ENCODE data around the gene ACACA.
"Not testable (repeated sequence)": the region's sequence is repeated elsewhere in the genome, so short reads cannot be mapped to it uniquely, and the experiment has no call there.

The ACACA gene

GRCh38 chr17:37392024-37392590 lies 14.5 kb downstream of the ACACA start:
- DNase-seq = no peak

- no peak for DNase-seq
Measured at GRCh38 chr17:37391146-37391545, 15.5 kb downstream of the ACACA start.

GRCh38 chr17:37389160-37389559 lies 17.5 kb downstream of the ACACA start:
- DNase-seq = no peak

GRCh38 chr17:37388266-37388665 lies 18.4 kb downstream of the ACACA start:
- DNase-seq = no peak

GRCh38 chr17:37386462-37386861 lies 20.2 kb downstream of the ACACA start:
- no peak for DNase-seq

DNA sequence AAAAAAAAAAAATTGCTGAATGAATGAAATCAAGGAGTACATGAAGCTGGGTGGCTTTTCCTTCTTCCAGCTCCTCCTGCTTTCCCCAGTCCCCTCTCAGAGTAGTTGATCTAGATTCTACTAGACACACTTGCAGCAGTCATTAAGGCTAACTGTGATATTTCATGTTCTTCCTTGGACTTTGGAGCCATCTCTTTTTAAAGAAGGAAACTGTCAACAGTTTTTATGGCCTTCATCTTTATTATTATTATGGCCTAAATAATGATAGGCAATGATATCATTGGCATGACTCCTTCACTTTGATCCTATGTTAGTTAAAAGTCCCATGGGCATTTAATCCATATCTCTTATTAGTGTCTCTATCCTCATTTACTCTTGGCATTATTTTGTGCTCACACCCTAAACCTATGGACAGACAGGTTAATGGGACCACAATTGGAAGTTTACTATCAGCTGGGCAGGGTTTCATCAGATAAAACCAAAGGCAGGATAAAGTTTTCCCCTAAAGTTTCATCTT lies 21.1 kb downstream of the ACACA start:
- no peak for DNase-seq

DNA sequence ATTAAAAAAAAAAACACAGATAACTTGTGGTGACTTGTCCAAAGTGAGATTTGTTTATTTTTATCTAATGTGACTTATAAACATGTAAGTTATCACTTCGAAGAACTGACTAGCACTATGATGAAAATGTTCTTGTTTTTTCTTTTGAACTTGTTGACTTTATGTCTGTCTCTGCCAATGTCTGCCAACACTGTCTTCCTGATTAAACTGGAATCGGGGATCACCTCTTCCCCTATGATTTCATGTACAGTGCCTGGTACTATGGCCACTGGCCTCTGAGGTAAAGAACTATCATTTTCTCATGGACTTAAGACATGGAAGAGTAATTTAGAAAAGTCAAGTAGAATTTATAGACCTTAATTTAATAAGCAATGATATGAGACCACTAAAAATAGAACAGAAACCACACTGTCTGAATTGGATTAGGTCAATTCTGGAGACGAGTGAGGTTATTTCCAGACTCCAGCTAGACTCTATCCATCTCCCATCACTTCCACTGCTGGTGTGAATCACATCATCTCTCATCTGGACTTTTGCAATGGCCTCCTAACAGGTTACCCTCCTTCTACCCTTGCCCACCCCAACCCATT lies 22.0 kb downstream of the ACACA start:
- no peak for DNase-seq

- no peak for DNase-seq
Measured at GRCh38 chr17:37382056-37382455, 24.6 kb downstream of the ACACA start.

DNA sequence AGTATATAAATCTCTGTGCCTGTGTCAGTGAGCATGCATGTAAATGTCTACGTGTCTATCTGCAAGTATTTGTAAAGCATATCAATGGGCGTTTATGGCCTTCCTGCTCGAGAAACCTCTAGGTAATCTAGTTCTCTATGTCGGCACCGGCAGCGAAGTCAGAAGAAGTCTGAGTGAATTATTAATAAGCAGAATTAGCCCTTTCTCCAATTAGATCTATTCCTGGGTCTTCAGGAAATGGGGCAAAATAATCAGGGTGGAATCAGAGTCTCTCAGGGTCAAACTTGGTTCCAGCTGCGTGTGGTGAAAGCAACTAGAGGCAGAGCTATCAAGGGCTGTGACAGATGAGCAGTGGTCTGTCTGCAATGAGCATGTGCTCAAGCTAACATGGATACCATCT lies 30.9 kb downstream of the ACACA start, which contains the start of gene C17orf78:
C17orf78 (plus strand) TSS at position 280 of the 400 bp plus-strand sequence; CDS start at position 388, 108 bp downstream.
- no peak for DNase-seq

GRCh38 chr17:37373530-37374159 lies 33.0 kb downstream of the ACACA start:
- DNase-seq = peak; percentile 47

DNA sequence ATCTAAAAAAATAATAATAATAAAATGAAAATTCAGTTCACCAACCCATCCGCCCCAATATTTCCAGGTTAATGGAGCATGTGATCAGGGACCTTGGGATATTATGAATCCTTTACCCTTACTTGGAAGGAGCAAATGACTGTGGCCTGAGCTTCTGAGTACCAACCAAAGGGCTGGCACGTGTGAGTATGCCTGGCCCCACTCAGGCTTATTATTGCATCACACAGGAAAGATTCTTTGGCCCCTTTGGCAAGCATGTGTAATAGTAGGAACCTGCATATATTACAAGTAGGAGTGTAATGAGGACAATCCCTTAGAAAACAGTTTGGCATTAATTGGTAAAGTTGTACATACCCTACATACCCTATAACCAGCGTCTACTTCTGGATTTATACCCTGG lies 38.1 kb downstream of the ACACA start:
- DNase-seq = no peak

GRCh38 chr17:37365589-37365988 lies 41.0 kb downstream of the ACACA start:
- no peak for DNase-seq

DNA sequence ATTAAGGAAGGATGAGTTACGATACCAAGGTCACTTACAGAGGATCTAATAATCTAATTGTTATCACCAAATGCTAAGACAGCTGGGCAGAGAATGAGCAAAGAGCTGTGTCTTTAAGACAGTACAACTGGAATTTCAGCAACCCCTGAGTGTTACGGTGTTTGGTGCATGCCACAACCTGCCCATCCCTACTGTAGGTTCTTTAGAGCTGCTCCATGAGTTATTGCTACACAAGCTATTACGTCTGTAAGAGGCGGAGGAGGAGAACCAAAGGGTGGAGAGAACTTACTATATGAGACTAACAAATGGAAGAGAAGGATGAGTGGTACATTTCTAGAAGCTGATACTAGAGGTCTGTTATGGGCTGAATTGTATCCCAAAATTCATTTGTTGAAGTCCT lies 45.1 kb downstream of the ACACA start:
- no peak for DNase-seq

DNA sequence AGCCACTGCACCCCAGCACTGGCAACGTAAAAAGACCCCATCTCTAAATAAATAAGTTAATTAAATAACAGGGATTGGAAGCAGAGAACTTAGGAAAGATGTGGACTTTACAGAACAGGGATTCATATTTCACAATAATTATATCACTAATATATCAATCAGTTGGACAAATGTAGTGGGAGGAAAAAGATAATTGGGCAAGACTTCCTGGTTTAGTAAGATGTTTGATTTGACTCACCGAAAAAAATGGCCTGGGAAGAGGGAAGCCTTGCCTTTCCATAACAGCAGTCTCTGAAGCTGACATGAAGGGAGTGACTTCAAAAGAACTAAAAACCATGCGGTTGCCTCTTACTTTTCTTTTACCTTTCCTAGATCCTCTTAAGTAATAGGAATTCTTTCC lies 46.0 kb downstream of the ACACA start:
- no peak for DNase-seq

DNA sequence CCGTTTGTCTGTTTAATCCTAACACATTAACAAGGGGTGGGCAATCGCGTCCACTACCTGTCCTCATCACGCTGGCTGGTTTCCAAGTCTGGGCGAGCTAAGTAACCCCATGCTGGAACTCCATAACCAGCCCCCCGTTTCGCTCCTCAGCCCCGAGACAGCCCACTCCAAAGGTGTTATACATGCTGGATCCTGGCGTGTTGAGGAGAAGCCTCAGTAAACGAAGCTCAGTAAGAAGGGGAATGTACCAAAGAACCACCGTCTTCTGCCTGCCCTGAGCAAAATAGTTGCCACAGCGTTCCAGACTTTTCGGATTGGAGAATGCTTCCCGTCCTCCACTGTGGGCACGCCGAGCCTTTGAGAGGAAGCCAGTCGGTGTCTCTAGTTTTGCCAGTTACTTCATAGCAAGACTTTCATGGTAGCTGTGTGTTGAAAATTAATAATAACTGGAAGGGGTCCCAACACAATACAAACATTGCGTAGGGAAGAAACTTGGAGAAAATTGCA lies 46.9 kb downstream of the ACACA start:
- no peak for DNase-seq

- peak; percentile 86 for DNase-seq
Measured at GRCh38 chr17:37358830-37359681, 47.6 kb downstream of the ACACA start.

DNA sequence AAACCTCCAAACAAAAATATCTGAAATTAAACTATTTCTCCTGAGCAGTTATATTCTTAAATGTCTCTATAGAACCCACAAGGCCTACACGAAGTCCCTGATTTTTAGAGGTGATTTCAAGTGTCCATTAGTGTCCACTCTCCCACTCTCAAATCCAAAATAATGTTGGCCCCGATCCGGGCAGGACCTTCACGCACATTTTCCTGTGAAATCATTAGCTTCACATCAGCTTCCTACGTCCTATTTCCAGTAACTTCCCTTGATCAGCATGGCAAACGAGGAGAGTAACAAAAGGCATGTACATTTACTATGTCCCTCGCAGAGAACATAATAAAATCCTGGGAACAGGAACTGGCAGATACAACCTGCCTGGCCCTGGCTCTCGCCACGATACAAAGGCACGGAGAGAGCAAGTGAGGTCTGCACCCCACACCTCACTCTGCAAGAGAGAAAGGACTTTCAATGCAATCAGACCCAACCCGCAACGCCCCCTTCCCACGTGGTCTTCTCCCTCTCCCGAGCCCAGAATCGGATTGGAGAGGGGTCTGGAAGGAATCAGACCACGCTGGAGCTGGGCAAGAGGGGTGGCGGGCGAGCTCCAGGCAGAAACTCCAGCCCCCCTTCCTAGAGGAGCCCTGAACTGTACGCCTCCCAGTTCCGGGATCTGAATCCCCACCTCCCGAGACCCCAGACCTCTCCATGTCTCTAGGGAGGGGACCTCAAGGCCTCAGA lies 48.4 kb downstream of the ACACA start:
- DNase-seq = peak; percentile 20

DNA sequence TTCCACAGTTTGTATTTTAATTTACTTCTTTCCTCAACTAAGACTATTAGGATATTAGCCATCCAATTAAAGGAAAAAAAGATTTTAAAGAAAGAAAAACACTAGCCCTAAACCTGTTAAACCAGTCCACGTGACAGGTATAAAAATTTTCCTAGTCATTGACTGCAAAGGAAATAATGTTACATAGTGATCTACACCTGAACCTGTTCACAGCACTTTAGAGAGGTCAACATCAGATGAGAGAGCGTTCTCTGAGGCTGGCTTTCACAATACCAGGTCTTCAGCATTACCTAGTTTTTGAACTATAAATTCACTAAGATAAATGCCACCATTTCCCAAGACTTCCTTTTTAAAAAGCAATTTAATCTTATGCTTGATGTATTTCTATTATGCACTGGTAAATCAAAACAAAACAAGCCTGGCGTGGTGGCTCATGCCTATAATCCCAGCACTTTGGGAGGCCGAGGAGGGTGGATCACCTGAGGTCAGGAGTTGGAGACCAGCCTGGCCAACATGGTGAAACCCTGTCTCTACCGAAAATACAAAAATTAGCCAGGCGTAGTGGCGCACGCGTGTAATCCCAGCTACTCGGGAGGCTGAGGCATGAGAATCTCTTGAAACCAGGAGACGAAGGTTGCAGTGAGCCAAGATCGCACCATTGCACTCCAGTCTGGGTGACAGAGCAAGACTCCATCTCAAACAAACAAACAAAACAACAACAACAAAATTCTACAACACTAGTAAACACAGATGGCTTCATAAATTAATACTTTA lies 49.7 kb downstream of the ACACA start:
- not testable (repeated sequence) for DNase-seq

DNA sequence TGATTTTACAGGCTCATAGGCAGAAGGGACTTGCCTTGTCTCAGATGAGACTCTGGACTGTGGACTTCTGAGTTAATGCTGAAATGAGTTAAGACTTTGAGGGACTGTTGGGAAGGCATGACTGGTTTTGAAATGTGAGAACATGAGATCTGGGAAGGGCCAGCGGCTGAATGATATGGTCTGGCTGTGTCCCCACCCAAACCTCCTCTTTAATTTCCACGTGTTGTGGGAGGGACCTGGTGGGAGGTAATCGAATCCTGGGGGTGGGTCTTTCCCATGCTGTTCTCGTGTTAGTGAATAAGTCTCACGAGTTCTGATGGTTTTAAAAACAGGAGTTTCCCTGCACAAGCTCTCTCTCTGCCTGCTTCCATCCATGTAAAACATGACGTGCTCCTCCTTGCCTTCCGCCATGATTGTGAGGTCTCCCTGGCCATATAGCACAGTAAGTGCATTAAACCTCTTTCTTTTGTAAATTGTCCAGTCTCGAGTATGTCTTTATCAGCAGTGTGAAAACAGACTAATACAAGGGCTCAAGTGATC lies 59.7 kb downstream of the ACACA start:
- not testable (repeated sequence) for DNase-seq

GRCh38 chr17:37344519-37344918 lies 62.1 kb downstream of the ACACA start:
- no peak for DNase-seq

- DNase-seq = no peak
Measured at GRCh38 chr17:37342589-37342988, 64.0 kb downstream of the ACACA start.

Measured in stimulated activated CD4-positive, alpha-beta T cell treated with anti-CD3 and anti-CD28 coated beads, Interleukin-12 subunit alpha, Interleukin-12 subunit beta, amount 100 ng/mL, for 4 hours (primary cell).